GM23338 (cell line): Measurements from ENCODE around the gene RAD51B. TPM values are rescaled to one million over a fixed set of nuclear protein-coding genes. Genes with fewer than 3 reads are reported as not detected.

Experiments used
- CREB1 ChIP-seq: fragments of 250-450 bp; sonication (Bioruptor Pico); IDR thresholded peaks from 2 replicates; pipeline ENCODE4 v1.5.0; 2020; ENCODE audit warnings: low read depth, mild to moderate bottlenecking, moderate library complexity
- EZH2 ChIP-seq: fragments of 200-600 bp; sonication (generic); IDR thresholded peaks from one replicate; pipeline ENCODE4 v1.8.0; 2017; ENCODE audit warnings: antibody characterized with exemption, mild to moderate bottlenecking, low read depth; ENCODE audit not compliant: unreplicated experiment
- EZH2phosphoT487 ChIP-seq: fragments of 200-600 bp; sonication (generic); IDR thresholded peaks from one replicate; pipeline ENCODE4 v1.8.1; 2018; ENCODE audit warnings: antibody characterized with exemption; ENCODE audit not compliant: unreplicated experiment
- JUNB ChIP-seq: IDR thresholded peaks from one replicate; pipeline ENCODE4 v1.6.1; 2016; ENCODE audit warnings: antibody characterized with exemption; ENCODE audit not compliant: unreplicated experiment
- POLR2AphosphoS5 ChIP-seq: IDR thresholded peaks from 2 replicates; pipeline ENCODE4 v1.6.1; 2016; ENCODE audit warnings: antibody characterized with exemption, low read depth
- ZNF114 ChIP-seq: fragments of 250-450 bp; sonication (Bioruptor Pico); IDR thresholded peaks from 2 replicates; pipeline ENCODE4 v1.5.0; 2020; ENCODE audit warnings: mild to moderate bottlenecking, moderate library complexity
- ZNF331 ChIP-seq: fragments of 250-450 bp; sonication (Bioruptor Pico); IDR thresholded peaks from 2 replicates; pipeline ENCODE4 v1.5.0; 2020; ENCODE audit warnings: low read depth, mild to moderate bottlenecking, moderate library complexity
- polyA plus RNA-seq: library from polyadenylated mRNA; unstranded; fragments of >200 nt; fragmentation: Nextera tagmentation; extraction: Ambion mirVana; gene quantifications from 2 replicates; pipeline ENCODE4 v1.2.1, GENCODE V29; 2016
- total RNA-seq: library from RNA; depleted of rRNA; stranded (reverse); fragments of >200 nt; shearing (Covaris generic); gene quantifications from 2 replicates; pipeline ENCODE4 v1.2.3, GENCODE V29; 2014
- TF ChIP-seq, protein P1 (sequence below): fragments of 250-450 bp; sonication (Bioruptor Pico); IDR thresholded peaks from 2 replicates; pipeline ENCODE4 v1.5.0; 2020; ENCODE audit warnings: mild to moderate bottlenecking, moderate library complexity
- TF ChIP-seq, protein P2 (sequence below), 2 experiments: fragments of 200-600 bp in 1 of 2; sonication (generic) in 1 of 2; conservative IDR thresholded peaks; 2 replicates each; pipeline versions ENCODE4 v1.5.1 to v1.6.1; 2016 to 2017; ENCODE audit warnings: antibody characterized with exemption in 2 of 2, low read depth in 2 of 2, mild to moderate bottlenecking in 2 of 2, moderate library complexity in 1 of 2
- TF ChIP-seq, protein P3 (sequence below): IDR thresholded peaks from 2 replicates; pipeline ENCODE4 v1.6.1; 2016; ENCODE audit warnings: antibody characterized with exemption

Gene RAD51B
- total and polyA plus RNA-seq, 2 experiments from 2014 or later = 15.7 to 29.1 TPM

DNA sequence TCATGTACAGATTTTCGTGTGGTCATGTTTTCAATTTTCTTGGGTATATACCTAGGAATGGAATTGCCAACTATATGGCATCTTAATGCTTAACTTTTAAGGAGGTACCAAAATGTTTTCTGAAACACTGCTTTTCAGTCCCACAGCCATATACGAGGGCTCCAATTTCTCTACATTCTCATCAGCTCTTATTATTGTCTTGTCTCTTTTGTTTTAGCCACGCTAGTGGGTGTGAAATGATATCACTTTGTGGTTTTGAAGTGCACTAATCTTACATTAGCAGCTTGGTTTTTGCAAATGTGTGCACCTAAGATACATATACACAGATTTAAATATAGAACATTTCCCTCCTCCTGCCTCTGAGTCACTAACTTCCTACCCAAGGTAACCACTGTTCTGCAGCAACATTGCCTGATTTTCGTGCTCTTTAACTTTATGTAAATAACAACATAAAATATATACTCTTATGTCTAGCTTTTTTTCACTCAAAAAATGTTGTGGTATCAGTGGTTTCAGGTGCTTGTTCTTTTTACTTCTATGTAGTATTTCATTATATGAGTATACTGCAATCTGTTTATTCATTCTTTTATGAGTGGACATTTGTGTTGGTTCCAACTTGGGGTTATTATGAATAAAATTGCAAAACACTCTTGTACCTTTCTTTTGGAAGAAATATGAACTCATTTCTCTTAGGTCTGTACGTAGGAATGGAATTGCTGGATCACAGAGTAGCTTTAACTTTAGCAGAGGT is 900.2 kb downstream of the RAD51B start (continued):
- TF ChIP-seq, protein P1, sequence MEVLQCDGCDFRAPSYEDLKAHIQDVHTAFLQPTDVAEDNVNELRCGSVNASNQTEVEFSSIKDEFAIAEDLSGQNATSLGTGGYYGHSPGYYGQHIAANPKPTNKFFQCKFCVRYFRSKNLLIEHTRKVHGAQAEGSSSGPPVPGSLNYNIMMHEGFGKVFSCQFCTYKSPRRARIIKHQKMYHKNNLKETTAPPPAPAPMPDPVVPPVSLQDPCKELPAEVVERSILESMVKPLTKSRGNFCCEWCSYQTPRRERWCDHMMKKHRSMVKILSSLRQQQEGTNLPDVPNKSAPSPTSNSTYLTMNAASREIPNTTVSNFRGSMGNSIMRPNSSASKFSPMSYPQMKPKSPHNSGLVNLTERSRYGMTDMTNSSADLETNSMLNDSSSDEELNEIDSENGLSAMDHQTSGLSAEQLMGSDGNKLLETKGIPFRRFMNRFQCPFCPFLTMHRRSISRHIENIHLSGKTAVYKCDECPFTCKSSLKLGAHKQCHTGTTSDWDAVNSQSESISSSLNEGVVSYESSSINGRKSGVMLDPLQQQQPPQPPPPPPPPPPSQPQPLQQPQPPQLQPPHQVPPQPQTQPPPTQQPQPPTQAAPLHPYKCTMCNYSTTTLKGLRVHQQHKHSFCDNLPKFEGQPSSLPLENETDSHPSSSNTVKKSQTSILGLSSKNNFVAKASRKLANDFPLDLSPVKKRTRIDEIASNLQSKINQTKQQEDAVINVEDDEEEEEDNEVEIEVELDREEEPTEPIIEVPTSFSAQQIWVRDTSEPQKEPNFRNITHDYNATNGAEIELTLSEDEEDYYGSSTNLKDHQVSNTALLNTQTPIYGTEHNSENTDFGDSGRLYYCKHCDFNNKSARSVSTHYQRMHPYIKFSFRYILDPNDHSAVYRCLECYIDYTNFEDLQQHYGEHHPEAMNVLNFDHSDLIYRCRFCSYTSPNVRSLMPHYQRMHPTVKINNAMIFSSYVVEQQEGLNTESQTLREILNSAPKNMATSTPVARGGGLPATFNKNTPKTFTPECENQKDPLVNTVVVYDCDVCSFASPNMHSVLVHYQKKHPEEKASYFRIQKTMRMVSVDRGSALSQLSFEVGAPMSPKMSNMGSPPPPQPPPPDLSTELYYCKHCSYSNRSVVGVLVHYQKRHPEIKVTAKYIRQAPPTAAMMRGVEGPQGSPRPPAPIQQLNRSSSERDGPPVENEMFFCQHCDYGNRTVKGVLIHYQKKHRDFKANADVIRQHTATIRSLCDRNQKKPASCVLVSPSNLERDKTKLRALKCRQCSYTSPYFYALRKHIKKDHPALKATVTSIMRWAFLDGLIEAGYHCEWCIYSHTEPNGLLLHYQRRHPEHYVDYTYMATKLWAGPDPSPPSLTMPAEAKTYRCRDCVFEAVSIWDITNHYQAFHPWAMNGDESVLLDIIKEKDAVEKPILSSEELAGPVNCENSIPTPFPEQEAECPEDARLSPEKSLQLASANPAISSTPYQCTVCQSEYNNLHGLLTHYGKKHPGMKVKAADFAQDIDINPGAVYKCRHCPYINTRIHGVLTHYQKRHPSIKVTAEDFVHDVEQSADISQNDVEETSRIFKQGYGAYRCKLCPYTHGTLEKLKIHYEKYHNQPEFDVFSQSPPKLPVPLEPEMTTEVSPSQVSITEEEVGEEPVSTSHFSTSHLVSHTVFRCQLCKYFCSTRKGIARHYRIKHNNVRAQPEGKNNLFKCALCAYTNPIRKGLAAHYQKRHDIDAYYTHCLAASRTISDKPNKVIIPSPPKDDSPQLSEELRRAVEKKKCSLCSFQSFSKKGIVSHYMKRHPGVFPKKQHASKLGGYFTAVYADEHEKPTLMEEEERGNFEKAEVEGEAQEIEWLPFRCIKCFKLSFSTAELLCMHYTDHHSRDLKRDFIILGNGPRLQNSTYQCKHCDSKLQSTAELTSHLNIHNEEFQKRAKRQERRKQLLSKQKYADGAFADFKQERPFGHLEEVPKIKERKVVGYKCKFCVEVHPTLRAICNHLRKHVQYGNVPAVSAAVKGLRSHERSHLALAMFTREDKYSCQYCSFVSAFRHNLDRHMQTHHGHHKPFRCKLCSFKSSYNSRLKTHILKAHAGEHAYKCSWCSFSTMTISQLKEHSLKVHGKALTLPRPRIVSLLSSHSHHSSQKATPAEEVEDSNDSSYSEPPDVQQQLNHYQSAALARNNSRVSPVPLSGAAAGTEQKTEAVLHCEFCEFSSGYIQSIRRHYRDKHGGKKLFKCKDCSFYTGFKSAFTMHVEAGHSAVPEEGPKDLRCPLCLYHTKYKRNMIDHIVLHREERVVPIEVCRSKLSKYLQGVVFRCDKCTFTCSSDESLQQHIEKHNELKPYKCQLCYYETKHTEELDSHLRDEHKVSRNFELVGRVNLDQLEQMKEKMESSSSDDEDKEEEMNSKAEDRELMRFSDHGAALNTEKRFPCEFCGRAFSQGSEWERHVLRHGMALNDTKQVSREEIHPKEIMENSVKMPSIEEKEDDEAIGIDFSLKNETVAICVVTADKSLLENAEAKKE (CRISPR knock-in tag) = no peak
- TF ChIP-seq EZH2phosphoT487 (no peak), CREB1 (CRISPR knock-in tag) (no peak), EZH2 (no peak), POLR2AphosphoS5 (no peak), ZNF331 (no peak), ZNF114 (CRISPR knock-in tag) (no peak), JUNB (no peak)
- TF ChIP-seq, protein P2, sequence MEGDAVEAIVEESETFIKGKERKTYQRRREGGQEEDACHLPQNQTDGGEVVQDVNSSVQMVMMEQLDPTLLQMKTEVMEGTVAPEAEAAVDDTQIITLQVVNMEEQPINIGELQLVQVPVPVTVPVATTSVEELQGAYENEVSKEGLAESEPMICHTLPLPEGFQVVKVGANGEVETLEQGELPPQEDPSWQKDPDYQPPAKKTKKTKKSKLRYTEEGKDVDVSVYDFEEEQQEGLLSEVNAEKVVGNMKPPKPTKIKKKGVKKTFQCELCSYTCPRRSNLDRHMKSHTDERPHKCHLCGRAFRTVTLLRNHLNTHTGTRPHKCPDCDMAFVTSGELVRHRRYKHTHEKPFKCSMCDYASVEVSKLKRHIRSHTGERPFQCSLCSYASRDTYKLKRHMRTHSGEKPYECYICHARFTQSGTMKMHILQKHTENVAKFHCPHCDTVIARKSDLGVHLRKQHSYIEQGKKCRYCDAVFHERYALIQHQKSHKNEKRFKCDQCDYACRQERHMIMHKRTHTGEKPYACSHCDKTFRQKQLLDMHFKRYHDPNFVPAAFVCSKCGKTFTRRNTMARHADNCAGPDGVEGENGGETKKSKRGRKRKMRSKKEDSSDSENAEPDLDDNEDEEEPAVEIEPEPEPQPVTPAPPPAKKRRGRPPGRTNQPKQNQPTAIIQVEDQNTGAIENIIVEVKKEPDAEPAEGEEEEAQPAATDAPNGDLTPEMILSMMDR (conservative IDR thresholded peaks at IDR 0.05; ENCODE audit: low read depth in 2 of 2) = no peak
- TF ChIP-seq, protein P3, sequence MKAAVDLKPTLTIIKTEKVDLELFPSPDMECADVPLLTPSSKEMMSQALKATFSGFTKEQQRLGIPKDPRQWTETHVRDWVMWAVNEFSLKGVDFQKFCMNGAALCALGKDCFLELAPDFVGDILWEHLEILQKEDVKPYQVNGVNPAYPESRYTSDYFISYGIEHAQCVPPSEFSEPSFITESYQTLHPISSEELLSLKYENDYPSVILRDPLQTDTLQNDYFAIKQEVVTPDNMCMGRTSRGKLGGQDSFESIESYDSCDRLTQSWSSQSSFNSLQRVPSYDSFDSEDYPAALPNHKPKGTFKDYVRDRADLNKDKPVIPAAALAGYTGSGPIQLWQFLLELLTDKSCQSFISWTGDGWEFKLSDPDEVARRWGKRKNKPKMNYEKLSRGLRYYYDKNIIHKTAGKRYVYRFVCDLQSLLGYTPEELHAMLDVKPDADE = no peak
